Stimulated activated naive CD8-positive, alpha-beta T cell treated with anti-CD3 and anti-CD28 coated beads, Interleukin-15, amount 100 ng/mL, for 72 hours (primary cell): Measurements from ENCODE around the gene PNPLA2.
A peak's percentile ranks its signal among the peaks of the same experiment; 100 is the strongest.

Source experiments
- ATAC-seq: fragments of 150-1000 bp; cut with Tn5 transposase; 2 replicates; pipeline ENCODE4 v1.10.0; 2021; ENCODE audit warnings: mild to moderate bottlenecking, moderate library complexity
- DNase-seq, 2 donors: peaks; one replicate each; pipeline ENCODE4 v3.0.0; 2021 to 2022
- H3K27ac Mint-ChIP-seq, 2 donors: one replicate each; pipeline ENCODE4 v1.8.0; 2022; ENCODE audit warnings: mild to moderate bottlenecking in 2 of 2, mixed read lengths in 2 of 2, moderate library complexity in 2 of 2
- H3K27me3 Mint-ChIP-seq: one replicate; pipeline ENCODE4 v1.8.0; 2022; ENCODE audit warnings: mixed read lengths
- H3K4me1 Mint-ChIP-seq: one replicate; pipeline ENCODE4 v1.8.0; 2022; ENCODE audit warnings: mild to moderate bottlenecking, mixed read lengths
- H3K4me3 Mint-ChIP-seq, 2 donors: one replicate each; pipeline ENCODE4 v1.8.0; 2022; ENCODE audit warnings: mild to moderate bottlenecking in 2 of 2, mixed read lengths in 2 of 2, moderate library complexity in 1 of 2
- H3K9me3 Mint-ChIP-seq, 2 donors: one replicate each; pipeline ENCODE4 v1.8.0; 2022; ENCODE audit warnings: mixed read lengths in 2 of 2

Gene PNPLA2

GRCh38 chr11:828506-829175 is 9.9 kb downstream of the PNPLA2 start:
- Mint-ChIP-seq H3K27ac (peak overlapping the region in 1 of 2 donors; percentile 74), H3K27me3 (peaks cover 54% of the 10 kb centered on the region), H3K4me3 (peak overlapping the region; percentile 69 to 86), H3K9me3 (no peaks in the 10 kb centered on the region), H3K4me1 (peaks cover 66% of the 10 kb centered on the region)
- DNase-seq: no peak
- ATAC-seq: no peak

GRCh38 chr11:829176-829846 is 10.6 kb downstream of the PNPLA2 start:
- Mint-ChIP-seq H3K27me3 (peaks cover 54% of the 10 kb centered on the region), H3K4me1 (peaks cover 73% of the 10 kb centered on the region), H3K9me3 (no peaks in the 10 kb centered on the region), H3K4me3 (peak overlapping the region; percentile 69 to 86), H3K27ac (no peak overlapping the region)
- DNase-seq (no peak), ATAC-seq (no peak)

- H3K27ac Mint-ChIP-seq: no peak overlapping the region
- peak overlapping the region; percentile 69 to 86 for H3K4me3 Mint-ChIP-seq
- no peak for DNase-seq
- H3K27me3 Mint-ChIP-seq: peaks cover 54% of the 10 kb centered on the region
- H3K9me3 Mint-ChIP-seq: no peaks in the 10 kb centered on the region
- H3K4me1 Mint-ChIP-seq: peaks cover 79% of the 10 kb centered on the region
- ATAC-seq: peak; percentile 8
Observed at GRCh38 chr11:829847-830294, 11.2 kb downstream of the PNPLA2 start.

- peak overlapping the region; percentile 69 to 86 for H3K4me3 Mint-ChIP-seq
- peak; percentile 77 to 82 for DNase-seq
- ATAC-seq: peak; percentile 61
- no peaks in the 10 kb centered on the region for H3K9me3 Mint-ChIP-seq
- peaks cover 54% of the 10 kb centered on the region for H3K27me3 Mint-ChIP-seq
- peaks cover 78% of the 10 kb centered on the region for H3K4me1 Mint-ChIP-seq
- H3K27ac Mint-ChIP-seq: no peak overlapping the region
Observed at GRCh38 chr11:830295-831117, 11.8 kb downstream of the PNPLA2 start.

- Mint-ChIP-seq H3K4me3 (peak overlapping the region; percentile 58 to 68), H3K27me3 (peaks cover 54% of the 10 kb centered on the region), H3K9me3 (no peaks in the 10 kb centered on the region), H3K4me1 (peaks cover 83% of the 10 kb centered on the region), H3K27ac (peak overlapping the region in 1 of 2 donors; percentile 85)
- peak in 1 of 2 donors; percentile 16 for DNase-seq
- no peak for ATAC-seq
Observed at GRCh38 chr11:831118-831864, 12.6 kb downstream of the PNPLA2 start.

- Mint-ChIP-seq H3K27me3 (peaks cover 54% of the 10 kb centered on the region), H3K27ac (no peak overlapping the region), H3K4me1 (peaks cover 81% of the 10 kb centered on the region), H3K4me3 (peak overlapping the region; percentile 58 to 68), H3K9me3 (no peaks in the 10 kb centered on the region)
- ATAC-seq (no peak), DNase-seq (no peak)
Observed at GRCh38 chr11:831961-832528, 13.3 kb downstream of the PNPLA2 start.

- Mint-ChIP-seq H3K4me1 (peaks cover 82% of the 10 kb centered on the region), H3K27ac (peak within 1 kb of the TSS in 1 of 2 donors; percentile 87), H3K4me3 (peak within 1 kb of the TSS; percentile 72 to 79), H3K27me3 (peaks cover 50% of the 10 kb centered on the region), H3K9me3 (no peaks in the 10 kb centered on the region)
- ATAC-seq (peak; percentile 58), DNase-seq (peak in 1 of 2 donors; percentile 60)
Observed at GRCh38 chr11:832529-833113, 13.9 kb downstream of the PNPLA2 start, which contains the start of gene CD151. CD151 (plus strand) TSS chr11:832952; CDS start chr11:836070, 3,118 bp downstream.

GRCh38 chr11:833114-833791 is 14.5 kb downstream of the PNPLA2 start:
- peaks cover 79% of the 10 kb centered on the region for H3K4me1 Mint-ChIP-seq
- H3K9me3 Mint-ChIP-seq: no peaks in the 10 kb centered on the region
- H3K4me3 Mint-ChIP-seq: peak overlapping the region; percentile 72 to 79
- ATAC-seq (peak; percentile 53), DNase-seq (peak; percentile 52 to 61)
- H3K27ac Mint-ChIP-seq: peak overlapping the region in 1 of 2 donors; percentile 87
- peaks cover 44% of the 10 kb centered on the region for H3K27me3 Mint-ChIP-seq

GRCh38 chr11:833849-834311 is 15.2 kb downstream of the PNPLA2 start:
- DNase-seq (no peak), ATAC-seq (no peak)

GRCh38 chr11:834371-835316 is 15.9 kb downstream of the PNPLA2 start:
- DNase-seq (no peak), ATAC-seq (no peak)
- Mint-ChIP-seq H3K4me1 (peaks cover 75% of the 10 kb centered on the region), H3K27ac (no peak overlapping the region), H3K4me3 (peak overlapping the region; percentile 72 to 79), H3K27me3 (peaks cover 30% of the 10 kb centered on the region), H3K9me3 (no peaks in the 10 kb centered on the region)

More at GRCh38 chr11:833849-834311, 15.2 kb downstream of the PNPLA2 start:
- H3K4me3 Mint-ChIP-seq: peak overlapping the region; percentile 72 to 79
- peaks cover 37% of the 10 kb centered on the region for H3K27me3 Mint-ChIP-seq
- no peaks in the 10 kb centered on the region for H3K9me3 Mint-ChIP-seq
- H3K27ac Mint-ChIP-seq: peak overlapping the region; percentile 61 to 87
- H3K4me1 Mint-ChIP-seq: peaks cover 79% of the 10 kb centered on the region

GRCh38 chr11:836274-836673 is 17.6 kb downstream of the PNPLA2 start:
- Mint-ChIP-seq H3K27me3 (peaks cover 13% of the 10 kb centered on the region), H3K27ac (no peak overlapping the region), H3K4me3 (no peak overlapping the region), H3K9me3 (no peaks in the 10 kb centered on the region), H3K4me1 (peaks cover 78% of the 10 kb centered on the region)
- no peak for DNase-seq
- ATAC-seq: no peak

GRCh38 chr11:836700-837099 is 18.0 kb downstream of the PNPLA2 start:
- ATAC-seq (no peak), DNase-seq (no peak)
- Mint-ChIP-seq H3K4me3 (no peak overlapping the region), H3K9me3 (no peaks in the 10 kb centered on the region), H3K27ac (no peak overlapping the region), H3K27me3 (peaks cover 9% of the 10 kb centered on the region), H3K4me1 (peaks cover 76% of the 10 kb centered on the region)
